Activated effector memory CD4-positive, alpha-beta T cell treated with anti-CD3 and anti-CD28 coated beads, Interleukin-2, amount 50 U/mL, for 16 hours (primary cell): ENCODE measurements around the gene ANKRD6.

Source experiments
- DNase-seq: peaks from one replicate; pipeline ENCODE4 v3.0.0-alpha.2; 2020

The ANKRD6 gene

DNA sequence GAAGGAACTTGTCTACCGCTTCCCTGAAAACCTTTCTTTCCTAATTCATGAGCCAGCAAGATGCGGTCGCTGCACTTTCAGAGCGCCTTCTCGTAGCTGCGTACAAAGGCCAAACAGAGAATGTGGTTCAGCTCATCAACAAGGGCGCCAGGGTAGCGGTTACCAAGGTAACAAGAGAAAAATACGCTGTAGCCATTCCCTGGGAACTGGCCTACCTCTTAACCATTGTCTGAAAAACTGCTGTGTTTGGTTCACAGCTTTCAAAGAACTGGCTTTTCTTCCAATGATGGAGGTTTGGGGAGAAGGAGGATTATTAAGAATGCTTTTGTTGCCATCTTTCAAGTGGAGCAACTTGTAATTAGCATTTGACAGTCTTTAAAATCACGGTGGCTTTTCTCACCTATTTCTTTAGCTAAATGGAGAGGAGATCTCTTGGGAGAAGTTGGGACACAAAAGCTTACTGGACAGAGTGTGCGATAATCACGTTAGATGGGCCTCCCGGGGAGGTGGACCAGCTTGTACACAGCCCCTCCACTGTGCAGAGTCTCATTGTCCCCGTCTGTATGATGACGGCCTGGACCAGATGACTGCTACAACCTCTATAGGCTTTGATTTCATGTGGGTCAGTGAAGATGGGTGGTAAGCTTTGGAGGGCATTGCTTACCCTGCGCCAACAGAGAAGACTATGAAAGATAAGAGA lies 134.1 kb downstream of the ANKRD6 start:
- DNase-seq: no peak

DNA sequence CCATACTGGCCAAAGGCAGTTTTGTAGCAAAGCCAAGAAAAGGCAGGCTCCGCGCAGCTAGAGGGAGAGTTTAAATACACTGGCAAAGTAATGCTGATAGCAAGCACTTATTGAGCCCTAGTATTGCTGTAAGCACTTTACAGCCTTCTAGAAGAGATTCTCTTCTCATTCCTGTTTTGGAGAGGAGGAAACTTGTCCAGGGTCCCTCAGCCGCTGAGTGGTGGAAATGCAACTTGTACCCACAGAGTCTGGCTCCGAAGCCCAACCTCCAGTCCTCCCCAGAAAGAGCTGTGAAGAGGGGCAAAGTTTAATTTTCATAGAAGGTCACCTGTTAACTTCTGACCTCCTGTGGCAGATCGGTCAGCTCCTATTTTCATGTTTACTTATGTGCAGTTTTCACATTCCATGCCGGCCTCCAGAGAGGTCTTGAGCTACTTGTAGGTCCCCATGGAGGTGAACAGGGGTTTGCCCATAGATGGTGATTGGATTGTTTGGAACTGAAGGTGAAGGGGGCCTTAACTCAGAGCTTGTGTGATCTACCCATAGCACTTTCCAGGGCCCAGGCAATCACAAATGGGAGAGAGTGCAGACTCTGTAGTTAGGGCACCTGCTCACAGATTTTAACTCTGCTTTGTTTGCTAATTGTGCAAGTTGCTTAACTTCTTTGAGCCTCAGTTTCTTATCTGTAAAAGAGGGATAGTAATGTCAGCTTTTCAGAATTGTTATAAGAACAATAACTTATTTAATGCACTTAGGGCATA lies 134.9 kb downstream of the ANKRD6 start:
- DNase-seq: no peak

DNA sequence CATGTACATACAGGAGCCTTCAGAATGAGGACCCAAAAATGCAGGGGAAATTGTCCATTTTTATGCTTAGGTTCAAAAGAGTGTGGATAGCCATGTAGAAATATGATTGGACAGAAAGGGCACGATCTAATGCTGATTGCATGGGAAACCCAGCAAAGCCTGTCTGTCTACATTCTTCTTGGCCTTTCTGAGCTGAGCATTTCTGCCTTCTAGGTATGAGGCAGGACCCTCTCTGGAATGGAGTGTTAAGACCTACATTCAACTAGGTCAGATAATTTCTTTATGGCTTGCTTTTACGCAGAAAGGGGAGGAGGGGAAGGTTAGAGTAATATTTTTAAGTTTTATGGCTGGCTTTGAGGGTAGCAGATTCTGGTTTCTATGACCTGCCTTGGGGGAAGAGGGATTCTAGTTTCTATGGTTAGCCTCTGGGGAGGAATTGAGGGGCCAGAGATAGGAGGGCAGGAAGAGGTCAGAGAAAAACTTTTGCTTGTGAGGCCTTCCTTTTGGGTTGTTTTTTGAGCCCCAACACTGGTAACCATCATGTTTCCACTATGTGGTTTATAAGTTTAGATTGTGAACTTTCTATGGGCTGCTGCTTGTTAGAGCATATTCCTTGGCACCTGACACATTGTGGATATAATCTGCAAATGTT lies 142.1 kb downstream of the ANKRD6 start:
- DNase-seq: no peak

DNA sequence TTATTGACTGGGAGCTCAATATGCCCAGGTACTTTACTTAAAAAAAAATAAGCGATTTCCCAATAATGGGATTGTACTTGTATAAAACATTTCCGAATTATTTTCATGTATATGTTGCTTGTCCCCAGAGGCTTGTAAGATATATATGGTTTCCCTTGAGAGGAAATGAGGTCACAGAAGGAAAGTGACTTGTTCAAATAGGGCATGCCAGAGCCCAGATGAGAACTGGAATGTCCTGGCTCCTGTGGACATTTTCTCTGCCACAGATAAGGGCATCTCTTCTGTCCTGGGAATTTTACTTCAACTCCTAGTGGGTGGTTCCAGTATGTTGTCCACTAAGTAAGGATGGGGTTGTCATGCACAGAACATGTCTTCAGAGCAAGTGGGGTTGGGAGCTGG lies 142.6 kb downstream of the ANKRD6 start:
- DNase-seq: no peak

DNA sequence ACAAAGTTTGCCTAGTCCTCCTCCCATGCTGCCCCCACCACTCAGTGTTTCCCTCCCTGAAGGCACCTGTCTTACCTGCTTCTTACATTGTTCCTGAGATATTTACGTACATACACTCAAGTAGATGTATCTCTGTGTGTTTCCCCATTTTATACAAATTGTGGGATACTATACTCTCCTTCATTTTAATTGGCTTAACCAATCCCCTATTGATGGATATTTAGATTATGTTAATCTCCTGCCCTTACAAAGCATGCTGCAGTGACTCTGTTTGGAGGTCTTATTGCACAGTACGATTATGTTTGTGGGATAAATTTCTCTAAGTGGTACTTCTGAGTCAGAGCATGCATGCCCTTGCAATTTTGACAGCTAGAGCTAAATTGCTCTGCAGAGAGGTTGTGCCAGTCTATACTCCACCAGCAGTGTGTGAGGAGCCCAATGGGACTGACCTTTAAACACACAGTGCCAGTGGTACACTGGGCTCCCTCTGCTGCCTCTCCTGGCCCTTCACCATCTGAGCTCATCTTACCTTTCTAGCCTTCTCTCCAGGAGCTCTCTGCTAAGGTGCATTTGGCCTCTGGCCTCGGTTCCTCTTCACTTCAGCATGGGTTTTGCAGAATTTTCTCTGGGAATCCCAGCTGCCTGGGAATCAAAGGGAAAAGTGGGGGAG lies 148.2 kb downstream of the ANKRD6 start:
- no peak for DNase-seq

DNA sequence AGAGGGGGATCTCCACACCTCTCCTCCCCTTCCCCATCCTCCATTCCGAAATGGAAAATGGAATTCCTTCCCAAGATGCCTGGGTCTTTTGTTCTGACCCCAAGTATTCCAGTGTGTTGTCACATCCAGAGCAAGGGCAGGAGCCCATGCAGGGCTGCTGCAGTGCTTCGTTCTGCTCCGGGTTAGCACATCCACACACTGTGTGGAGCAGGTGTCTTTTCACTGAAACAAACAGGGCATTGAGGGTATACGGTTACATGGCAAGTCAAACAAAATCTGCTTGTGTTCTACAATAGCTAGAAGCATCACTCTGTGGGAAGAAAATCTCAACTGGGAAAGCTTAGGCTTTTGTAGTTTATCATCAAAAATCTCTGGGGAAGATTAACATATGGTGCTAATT lies 148.7 kb downstream of the ANKRD6 start:
- no peak for DNase-seq

DNA sequence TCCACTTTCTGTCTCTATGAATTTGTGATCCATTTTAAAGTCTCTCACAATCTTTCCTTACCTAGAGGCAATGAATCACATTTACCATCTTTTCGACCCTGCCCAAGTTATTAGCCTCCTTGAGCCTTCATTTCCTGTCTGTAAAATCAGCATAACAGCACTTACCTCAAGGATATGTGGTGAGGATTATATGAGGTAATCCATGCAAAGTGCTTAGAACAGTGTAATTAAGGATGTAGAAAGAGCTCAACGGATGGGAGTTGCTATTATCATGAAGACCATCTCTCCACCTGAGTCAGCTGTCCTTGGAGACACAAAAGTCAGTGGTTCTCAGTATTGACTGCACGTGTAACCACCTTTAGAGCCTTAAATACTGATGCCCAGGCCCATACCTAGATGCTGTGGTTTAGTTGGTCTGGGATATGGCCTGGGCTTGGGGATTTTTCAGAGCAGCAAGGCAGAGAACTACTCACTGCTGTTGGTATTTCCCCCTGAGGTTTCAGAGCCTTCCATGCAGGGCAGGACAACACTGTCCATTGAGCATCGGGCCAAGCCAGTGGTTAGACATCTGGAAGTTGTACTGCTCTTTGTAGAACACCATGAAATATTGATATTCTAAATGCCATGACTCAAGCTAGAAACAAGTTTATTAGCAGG lies 149.8 kb downstream of the ANKRD6 start:
- DNase-seq: peak; percentile 34

DNA sequence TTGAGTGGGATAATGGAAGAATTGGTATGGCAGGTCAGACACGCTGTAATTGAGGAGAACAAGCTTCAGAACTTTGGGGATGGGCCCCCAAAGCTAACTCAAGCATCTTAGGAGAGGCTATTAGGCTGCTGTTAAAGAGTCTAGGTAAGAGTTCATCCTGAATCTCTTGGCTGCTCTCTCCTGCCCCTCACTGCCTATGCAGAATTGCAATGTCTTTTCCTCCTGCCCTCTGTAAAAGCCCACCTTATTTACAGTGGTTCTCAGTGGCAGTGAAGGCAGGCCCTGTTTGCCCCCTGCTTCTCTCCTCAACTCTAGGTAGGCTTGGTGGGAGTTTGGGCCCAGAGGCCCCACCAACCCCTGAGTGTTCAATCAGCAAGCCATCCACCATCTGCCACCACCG lies 150.6 kb downstream of the ANKRD6 start:
- peak; percentile 19 for DNase-seq

DNA sequence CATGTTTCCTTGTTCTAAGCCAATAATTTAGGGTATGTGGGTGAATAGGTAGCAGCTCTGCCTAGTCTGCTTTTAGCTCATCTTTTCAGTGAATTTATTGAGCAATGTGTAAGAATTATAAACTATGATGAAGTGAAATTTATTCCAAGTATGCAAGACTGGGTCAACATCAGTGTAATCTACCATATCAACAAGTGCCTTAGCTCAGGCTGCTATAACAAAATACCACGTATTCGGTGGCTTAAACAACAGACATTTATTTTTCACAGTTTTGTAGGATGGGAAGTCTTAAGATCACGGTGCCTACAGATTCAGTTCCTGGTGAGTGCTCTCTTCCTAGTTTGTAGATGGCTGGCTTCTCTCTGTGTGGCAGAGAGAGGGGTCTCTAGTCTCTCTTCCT lies 151.6 kb downstream of the ANKRD6 start:
- DNase-seq: no peak

DNA sequence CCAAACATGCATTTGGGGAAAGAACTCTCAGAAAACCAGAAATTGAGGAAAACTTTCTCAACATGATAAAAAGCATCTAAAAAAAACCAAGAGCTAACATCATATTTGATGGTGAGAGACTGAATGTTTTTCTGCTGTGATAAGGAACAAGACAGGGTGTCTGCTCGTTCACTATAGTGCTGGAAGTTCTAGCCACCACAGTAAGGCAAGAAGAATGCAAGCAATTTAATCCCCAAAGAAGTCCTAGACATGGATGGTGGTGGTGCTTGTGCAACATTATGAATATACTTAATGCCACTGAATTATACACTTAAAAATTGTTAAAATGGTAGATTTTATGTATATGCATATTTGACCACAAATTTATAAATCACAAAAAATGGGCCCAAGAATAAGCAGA lies 152.2 kb downstream of the ANKRD6 start:
- no peak for DNase-seq

DNA sequence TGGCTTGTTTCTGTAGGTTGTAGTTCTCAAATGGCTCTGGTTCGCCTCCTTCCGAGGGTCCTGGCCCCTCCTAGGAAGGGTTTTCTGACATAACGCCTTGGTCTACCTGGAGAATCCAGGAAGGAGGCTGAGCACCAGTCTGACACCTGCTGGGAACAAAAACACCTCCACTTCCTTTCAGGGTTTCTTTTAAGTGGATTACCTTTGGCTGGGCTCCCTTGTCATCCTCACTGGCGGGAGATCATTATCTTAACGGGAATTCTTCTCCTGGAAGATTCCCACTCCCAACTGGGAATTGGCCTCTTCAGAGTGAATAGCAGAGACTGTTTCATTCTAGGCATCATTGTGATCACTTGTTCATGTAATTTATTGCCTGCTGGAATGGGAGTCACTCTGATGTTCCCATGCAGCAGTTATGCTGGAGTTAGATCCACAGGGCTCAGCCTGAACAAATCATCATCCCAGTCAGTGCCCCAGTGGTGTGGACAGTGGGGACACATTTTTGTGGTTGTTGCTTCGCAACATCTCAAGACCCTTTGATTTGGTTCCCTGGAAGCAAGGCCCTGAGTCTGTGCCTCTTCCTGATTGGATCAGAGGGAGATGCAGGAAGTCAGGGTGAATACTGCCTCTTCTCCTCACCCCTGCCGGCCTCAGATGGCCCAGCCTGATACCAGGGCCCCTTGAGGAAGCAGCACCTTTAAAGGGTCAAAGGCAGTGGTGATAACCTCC lies 156.5 kb downstream of the ANKRD6 start:
- peak; percentile 30 for DNase-seq

DNA sequence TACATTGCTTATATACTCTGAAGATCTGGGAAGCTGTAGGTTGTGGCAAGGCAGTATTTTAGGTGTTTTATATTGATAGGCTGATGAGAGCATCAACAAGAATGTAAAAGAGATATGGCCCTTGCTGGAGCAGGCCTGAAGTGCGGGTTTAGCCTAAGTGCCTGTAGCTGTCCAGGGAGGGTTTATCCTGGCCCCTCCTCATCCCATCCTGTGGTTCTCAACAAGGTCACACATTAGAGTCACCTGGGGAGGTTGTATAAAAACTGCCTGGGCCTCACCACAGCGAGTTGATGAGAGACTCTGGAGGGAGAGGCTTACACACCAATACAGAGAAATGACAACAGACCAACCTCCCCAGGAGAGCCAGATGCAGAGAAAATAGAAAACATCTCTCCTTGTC lies 157.2 kb downstream of the ANKRD6 start:
- no peak for DNase-seq

DNA sequence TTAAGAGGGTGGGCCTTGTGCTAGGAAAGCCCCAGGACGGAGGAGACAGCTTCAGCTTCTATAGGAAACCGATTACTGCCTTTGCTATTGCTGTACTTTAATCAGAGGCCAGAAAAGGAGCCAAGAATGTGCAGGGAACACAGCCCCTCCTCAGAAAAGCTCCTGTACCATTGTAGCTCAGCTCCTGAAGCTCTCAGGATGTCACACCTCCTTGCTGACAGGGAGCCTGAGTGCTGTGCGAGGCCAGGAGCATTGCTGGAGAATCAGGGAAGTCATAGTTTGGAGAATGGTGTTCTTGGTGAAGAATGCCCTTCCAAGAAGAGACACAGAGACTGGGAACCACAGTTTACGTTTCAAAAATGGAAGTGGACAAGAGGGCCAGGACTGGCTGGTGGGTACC lies 158.8 kb downstream of the ANKRD6 start:
- no peak for DNase-seq

DNA sequence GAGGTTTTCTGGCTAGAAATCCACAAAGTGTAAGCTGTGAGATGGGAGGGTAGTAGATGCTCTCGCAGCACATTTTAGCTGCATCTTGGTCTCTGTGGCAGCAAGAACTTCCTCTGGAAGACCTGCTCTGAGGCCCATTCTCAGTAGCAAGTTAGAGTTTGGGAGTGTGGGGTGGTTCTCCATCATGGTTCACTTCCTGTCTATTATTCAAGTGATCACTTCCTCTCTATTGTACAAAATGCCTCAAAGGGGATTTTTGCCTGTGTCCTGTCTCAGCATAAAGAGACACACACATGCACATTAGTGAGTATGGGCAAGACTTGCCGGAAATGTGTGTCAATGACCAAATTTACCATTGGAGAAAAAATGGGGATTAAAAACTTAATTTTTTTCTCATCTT lies 163.1 kb downstream of the ANKRD6 start:
- no peak for DNase-seq

DNA sequence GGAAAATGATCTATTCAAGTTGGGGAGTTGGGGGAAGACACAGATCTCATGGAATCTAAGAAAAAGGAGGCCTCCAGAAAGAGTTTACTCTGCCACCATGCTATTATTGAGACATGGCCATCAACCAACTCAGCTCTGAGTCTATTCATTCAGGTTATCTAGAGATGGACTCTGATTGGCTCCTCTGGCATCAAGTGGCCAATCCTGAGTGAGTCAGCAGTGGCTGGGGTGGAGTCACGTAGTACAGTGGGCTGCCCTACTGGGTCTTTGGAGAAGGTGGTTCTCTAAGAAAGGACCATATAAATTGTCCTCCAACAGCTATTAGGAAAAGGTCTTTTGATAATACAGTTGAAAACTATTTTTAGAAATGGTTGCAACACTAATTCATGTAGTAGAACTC lies 163.5 kb downstream of the ANKRD6 start:
- no peak for DNase-seq

DNA sequence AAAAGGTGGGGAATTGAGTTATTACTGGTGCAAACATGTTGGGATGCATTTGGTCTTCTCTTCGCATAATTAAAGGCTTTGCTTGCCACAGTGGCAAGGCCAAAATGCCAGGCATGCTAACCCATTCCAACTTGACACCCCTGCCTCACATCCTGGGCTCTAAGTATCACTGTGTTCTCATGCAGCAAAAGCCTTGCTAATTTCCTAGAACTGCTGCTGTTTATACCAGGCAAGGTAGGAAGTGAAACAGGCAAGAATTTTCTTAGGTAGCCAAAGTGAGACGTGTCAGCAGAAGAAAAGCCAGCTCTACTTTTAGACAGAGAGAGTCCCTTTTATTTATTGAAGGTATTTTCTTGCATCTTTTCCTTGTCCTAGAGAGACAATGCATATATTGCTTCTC lies 164.4 kb downstream of the ANKRD6 start:
- DNase-seq: peak; percentile 5

DNA sequence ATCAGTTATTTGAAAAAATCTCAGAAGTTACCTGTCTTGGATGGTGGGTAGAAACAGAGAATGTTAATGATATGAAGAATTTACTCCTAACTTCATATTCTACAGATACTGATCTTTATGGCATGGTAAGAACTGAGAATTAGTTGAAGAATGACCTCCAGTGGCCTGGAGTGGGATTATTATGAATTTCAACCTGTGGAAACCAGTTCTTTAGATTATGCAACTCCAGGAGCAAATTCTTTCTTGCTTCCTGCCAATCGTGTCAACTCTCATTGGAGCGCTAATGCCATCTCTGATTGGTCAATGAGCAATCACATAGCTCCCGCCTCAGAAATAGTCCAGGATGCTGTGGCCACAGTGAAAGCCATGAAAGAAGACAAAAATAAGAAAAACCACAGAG lies 165.0 kb downstream of the ANKRD6 start:
- DNase-seq: no peak

DNA sequence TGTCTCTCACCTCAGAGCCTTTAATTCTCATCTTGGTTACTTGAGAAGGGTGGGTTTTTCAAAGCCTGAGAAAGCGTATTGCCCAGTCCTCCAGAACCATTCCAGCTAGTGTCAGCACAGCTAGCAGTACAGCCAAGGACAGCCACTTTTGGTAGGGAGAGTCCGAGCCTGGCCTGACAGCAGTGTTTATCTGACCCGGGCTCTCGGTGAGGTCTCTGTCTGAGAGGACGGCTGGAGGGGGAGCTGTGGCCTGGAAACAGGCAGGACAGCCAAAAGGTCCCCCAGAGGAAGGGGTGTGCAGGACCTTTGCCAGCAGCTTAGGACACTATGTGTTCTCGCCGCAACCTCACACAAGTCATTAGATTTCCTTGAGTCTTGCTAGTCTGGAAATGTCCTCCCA lies 166.8 kb downstream of the ANKRD6 start:
- DNase-seq: peak; percentile 10

DNA sequence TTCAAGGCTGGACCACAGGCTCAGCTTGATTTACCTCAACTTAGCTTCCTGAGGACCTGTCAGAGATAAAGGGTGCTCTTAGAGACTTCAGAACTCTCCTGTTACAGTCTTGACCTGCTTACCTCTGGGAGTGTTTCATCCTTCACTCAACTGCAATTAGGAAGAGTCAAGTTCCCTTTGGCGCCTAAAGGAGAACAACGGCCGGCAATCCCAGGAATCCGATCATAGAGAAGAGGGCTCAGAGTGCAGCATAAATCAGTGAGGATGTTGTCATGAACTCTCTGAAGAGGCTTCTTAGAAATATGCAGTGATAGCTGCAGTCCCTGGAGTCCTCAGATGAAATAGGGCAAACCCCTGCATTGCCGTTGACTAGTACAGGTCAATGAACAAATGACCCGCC lies 169.2 kb downstream of the ANKRD6 start:
- no peak for DNase-seq

DNA sequence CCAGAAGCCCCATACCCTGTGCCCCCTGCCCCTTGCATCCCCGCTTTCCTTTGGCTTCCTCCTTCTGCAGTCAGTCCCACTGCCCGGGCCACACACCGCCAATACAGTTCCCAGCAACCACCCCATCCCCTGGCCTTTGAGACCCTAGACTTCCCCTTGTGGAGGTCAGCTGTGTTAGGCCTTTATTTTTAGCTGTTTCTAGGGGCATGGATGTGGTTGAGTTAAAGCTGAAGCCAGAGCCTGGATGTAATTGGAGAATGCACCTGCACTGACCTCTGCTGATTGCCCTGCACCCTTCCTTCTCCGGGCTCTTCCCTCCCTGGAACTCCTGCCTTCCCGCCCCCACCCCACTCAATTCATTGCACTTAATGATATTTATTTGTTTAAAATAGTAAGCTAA lies 171.7 kb downstream of the ANKRD6 start:
- DNase-seq: peak; percentile 48

DNA sequence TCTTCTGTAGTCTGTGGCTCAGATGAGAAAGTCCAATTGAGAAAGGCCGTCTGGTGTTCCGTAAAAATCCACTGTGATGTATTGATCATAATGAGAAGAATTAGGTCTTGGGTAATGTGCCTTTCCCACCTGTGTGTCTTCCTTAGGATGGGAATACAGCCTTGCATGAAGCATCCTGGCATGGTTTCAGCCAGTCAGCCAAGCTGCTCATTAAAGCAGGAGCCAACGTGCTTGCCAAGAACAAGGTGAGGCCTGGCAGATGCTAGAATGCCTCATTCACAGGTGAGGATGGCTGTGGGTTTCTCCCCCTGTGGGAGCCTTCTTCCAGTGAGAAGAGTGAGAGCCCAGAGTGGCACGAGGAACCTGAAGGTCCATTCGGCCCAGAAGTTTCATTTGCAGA lies 172.9 kb downstream of the ANKRD6 start:
- DNase-seq: peak; percentile 27

DNA sequence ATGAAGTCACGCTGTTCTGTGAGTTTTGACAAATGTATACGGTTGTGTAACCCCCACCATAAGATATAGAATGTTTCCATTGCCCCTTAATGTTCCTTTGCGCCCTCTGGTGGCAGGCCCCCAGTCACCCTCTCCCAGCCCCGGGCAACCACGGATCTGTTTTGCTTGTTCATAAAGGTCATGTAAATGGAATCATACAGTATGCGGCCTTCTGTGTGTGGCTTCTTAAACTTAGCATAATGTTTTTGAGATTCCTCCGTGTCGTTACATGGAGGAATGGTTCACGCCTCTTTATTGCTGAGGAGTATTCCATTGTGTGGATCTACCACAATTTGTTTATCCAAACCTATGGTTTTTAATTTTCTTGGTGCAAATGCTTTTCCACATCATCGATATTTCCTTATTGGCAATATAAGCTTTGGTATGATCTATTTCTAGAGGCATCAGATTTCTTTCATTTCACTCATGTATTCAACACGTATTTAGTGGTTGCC lies 177.2 kb downstream of the ANKRD6 start:
- peak; percentile 90 for DNase-seq
